Measurements from ENCODE around the gene FILIP1L. TPM values are rescaled to one million over a fixed set of nuclear protein-coding genes. Genes with fewer than 3 reads are reported as not detected.

The FILIP1L gene
- total and polyA plus RNA-seq, 2 of the 8 experiments (the other 6 are each of a cell fraction or from before 2014, with no cell fraction given): 0.06 to 0.09 TPM

- H4K91ac ChIP-seq (replicated peaks; ENCODE audit: insufficient read length, low read length): no peak overlapping the region
- no peak overlapping the region for H3K4me3 ChIP-seq (ENCODE audit: extremely low read depth in 1 of 4, insufficient read depth in 2 of 4, low read depth in 3 of 4, low read length in 4 of 4)
- H3K4me2 ChIP-seq (ENCODE audit: insufficient read depth in 1 of 2, low read depth in 2 of 2, low read length in 2 of 2): no peak overlapping the region
- no peak overlapping the region for H3K56ac ChIP-seq (replicated peaks; ENCODE audit: insufficient read length, low read depth, low read length)
- no peak overlapping the region for H3K23ac ChIP-seq (ENCODE audit: insufficient read length)
- FAIRE-seq (no peak), DNase-seq (ENCODE audit: low read depth in 1 of 2, low spot score in 2 of 2) (no peak)
- H3K79me1 ChIP-seq (ENCODE audit: low read depth, low read length): peaks cover 5% of the 10 kb centered on the region; the same call in 1 of the 2 replicates
- no peak overlapping the region for H3K18ac ChIP-seq (ENCODE audit: extremely low read depth, low read length)
- no peak overlapping the region for H2AK5ac ChIP-seq (ENCODE audit: low read depth, low read length)
- H2BK12ac ChIP-seq (ENCODE audit: low read depth, low read length): no peak overlapping the region
- H2AFZ ChIP-seq (ENCODE audit: low read length): no peak overlapping the region
- H3K36me3 ChIP-seq (ENCODE audit: control insufficient read depth in 2 of 4, insufficient read depth in 4 of 4, low read length in 3 of 4): no peaks in the 10 kb centered on the region
- H4K8ac ChIP-seq (ENCODE audit: extremely low read depth, insufficient read depth, low read length): no peak overlapping the region
- H4K5ac ChIP-seq (ENCODE audit: insufficient read length, low read depth, low read length): no peak overlapping the region
- no peak overlapping the region for H2BK15ac ChIP-seq (ENCODE audit: low read length)
- no peak overlapping the region for H2BK120ac ChIP-seq (replicated peaks; ENCODE audit: low read depth, low read length)
- no peaks in the 10 kb centered on the region for H3K9me3 ChIP-seq (ENCODE audit: insufficient read depth in 2 of 2, low read depth in 1 of 2, low read length in 1 of 2)
- H3K14ac ChIP-seq (ENCODE audit: insufficient read length): no peak overlapping the region
- no peak overlapping the region for H3K4ac ChIP-seq (replicated peaks; ENCODE audit: insufficient read length, low read depth, low read length)
- no peaks in the 10 kb centered on the region for H3K23me2 ChIP-seq (ENCODE audit: low read depth, low read length)
- H3K4me1 ChIP-seq (replicated peaks in 1 of 4; ENCODE audit: control insufficient read depth in 3 of 4, insufficient read depth in 4 of 4, low read length in 3 of 4): no peaks in the 10 kb centered on the region; a peak in 1 of 7 replicates
- no peaks in the 10 kb centered on the region for H4K20me1 ChIP-seq (replicated peaks in 1 of 2; ENCODE audit: control insufficient read depth in 1 of 2, insufficient read depth in 2 of 2, low read length in 2 of 2)
- H2BK20ac ChIP-seq (ENCODE audit: low read length): no peak overlapping the region
- POLR2A ChIA-PET (ENCODE audit: partially characterized antibody): interaction anchor here (1.2 kb wide), 1 partner anchor 9 kb away, joined by 3 read pairs; no protein-coding TSS in a partner anchor
- no peaks in the 10 kb centered on the region for H3K27me3 ChIP-seq (replicated peaks in 1 of 4; ENCODE audit: control insufficient read depth in 3 of 4, extremely low read depth in 1 of 4, insufficient read depth in 3 of 4, low read length in 3 of 4)
- CTCF ChIA-PET (ENCODE audit: partially characterized antibody): interaction anchor here (0.6 to 1.2 kb wide), 4 partner anchors 14 to 69 kb away, joined by 3 to 4 read pairs (median 3); no protein-coding TSS in a partner anchor
- H3K79me2 ChIP-seq (ENCODE audit: control insufficient read depth in 1 of 2, insufficient read depth in 2 of 2, low read length in 2 of 2): peaks cover 0 to 3% of the 10 kb centered on the region in 2 experiments; a peak in 1 of 4 replicates
- 88% methylated on average over 3 of the region's 3 CpGs; no CpG with 5 or more reads in 1 of the 2 experiments for WGBS, 2 experiments (ENCODE audit: extremely low coverage in 1 of 2, insufficient coverage in 1 of 2, insufficient read length in 1 of 2, insufficient replicate concordance in 2 of 2, low coverage in 1 of 2, low lambda C conversion rate in 2 of 2, missing lambda C conversion rate in 1 of 2)
- H2BK5ac ChIP-seq (ENCODE audit: low read depth, low read length): no peak overlapping the region
- no peak overlapping the region for H3K27ac ChIP-seq (ENCODE audit: low read depth, low read length)
- H3K9ac ChIP-seq (replicated peaks in 1 of 4; ENCODE audit: extremely low read depth in 1 of 4, low read depth in 3 of 4, low read length in 3 of 4): no peak overlapping the region; a peak in 1 of 7 replicates
- TF ChIP-seq NRF1 (IDR thresholded peaks at IDR 0.05; ENCODE audit: low read depth, low read length) (no peak), MAFK (IDR thresholded peaks at IDR 0.05; ENCODE audit: low read depth, low read length) (no peak), JUN (IDR thresholded peaks at IDR 0.05; ENCODE audit: low read depth, low read length) (no peak), SP1 (IDR thresholded peaks at IDR 0.05; ENCODE audit: low read depth, low read length) (no peak), HDAC6 (IDR thresholded peaks at IDR 0.05; ENCODE audit: low read depth, low read length) (no peak), SUZ12 (IDR thresholded peaks at IDR 0.05; ENCODE audit: low read length) (no peak), MAX (IDR thresholded peaks at IDR 0.05) (no peak), YY1 (IDR thresholded peaks at IDR 0.05; ENCODE audit: low read depth, low read length) (no peak), SIX5 (IDR thresholded peaks at IDR 0.05; ENCODE audit: low read depth, low read length) (no peak), CBX5 (IDR thresholded peaks at IDR 0.05; ENCODE audit: low read depth, low read length) (no peak)
- TF ChIP-seq, protein P1, sequence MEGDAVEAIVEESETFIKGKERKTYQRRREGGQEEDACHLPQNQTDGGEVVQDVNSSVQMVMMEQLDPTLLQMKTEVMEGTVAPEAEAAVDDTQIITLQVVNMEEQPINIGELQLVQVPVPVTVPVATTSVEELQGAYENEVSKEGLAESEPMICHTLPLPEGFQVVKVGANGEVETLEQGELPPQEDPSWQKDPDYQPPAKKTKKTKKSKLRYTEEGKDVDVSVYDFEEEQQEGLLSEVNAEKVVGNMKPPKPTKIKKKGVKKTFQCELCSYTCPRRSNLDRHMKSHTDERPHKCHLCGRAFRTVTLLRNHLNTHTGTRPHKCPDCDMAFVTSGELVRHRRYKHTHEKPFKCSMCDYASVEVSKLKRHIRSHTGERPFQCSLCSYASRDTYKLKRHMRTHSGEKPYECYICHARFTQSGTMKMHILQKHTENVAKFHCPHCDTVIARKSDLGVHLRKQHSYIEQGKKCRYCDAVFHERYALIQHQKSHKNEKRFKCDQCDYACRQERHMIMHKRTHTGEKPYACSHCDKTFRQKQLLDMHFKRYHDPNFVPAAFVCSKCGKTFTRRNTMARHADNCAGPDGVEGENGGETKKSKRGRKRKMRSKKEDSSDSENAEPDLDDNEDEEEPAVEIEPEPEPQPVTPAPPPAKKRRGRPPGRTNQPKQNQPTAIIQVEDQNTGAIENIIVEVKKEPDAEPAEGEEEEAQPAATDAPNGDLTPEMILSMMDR (IDR thresholded peaks at IDR 0.05; ENCODE audit: control extremely low read depth in 1 of 3, insufficient read depth in 1 of 3, low read depth in 1 of 3, low read length in 3 of 3): no peak
Observed at GRCh38 chr3:99958222-99958912, 155.9 kb downstream of the FILIP1L start.

All from H1 (cell line).